Measurements from ENCODE around the gene GLRB.

Gene GLRB

GRCh38 chr4:157115613-157116335 is 39.8 kb downstream of the GLRB start:
- TF ChIP-seq ZNF629 (tag by site-specific recombination; IDR thresholded peaks at IDR 0.05) (0 out of 2 replicates have a peak, but pooled peaks have one; percentile 17), ZNF366 (tag by site-specific recombination; conservative IDR thresholded peaks at IDR 0.05) (0 out of 2 replicates have a peak, but pooled peaks have one; percentile 16), ZEB2 (tag by site-specific recombination; IDR thresholded peaks at IDR 0.05) (0 out of 2 replicates have a peak, but pooled peaks have one; percentile 26), ZNF791 (tag by site-specific recombination; IDR thresholded peaks at IDR 0.05) (no peak), PRDM4 (tag by site-specific recombination; IDR thresholded peaks at IDR 0.05) (no peak)
- no peaks in the 10 kb centered on the region for H3K9me3 ChIP-seq (ENCODE audit: control insufficient read depth, insufficient read depth, low read depth, low read length)
- no peaks in the 10 kb centered on the region for H3K36me3 ChIP-seq (ENCODE audit: control insufficient read depth in 2 of 2, insufficient read depth in 1 of 2, low read length in 2 of 2)
- ChIA-PET POLR2A (no interaction called here), CTCF (interaction anchor here (0.6 kb wide), 1 partner anchor 1486 kb away, joined by 3 read pairs; no protein-coding TSS in a partner anchor)
- H3K4me3 ChIP-seq (ENCODE audit: low read depth, low read length): no peak overlapping the region
- H3K27ac ChIP-seq (ENCODE audit: extremely low read depth, low read depth, low read length): no peak overlapping the region
- H3K4me1 ChIP-seq (ENCODE audit: control insufficient read depth, insufficient read depth, low read length): peaks cover 2% of the 10 kb centered on the region; the same call in 1 of the 2 replicates

- Histone ChIP-seq H3K4me1 (ENCODE audit: control insufficient read depth, insufficient read depth, low read length) (no peaks in the 10 kb centered on the region), H3K36me3 (ENCODE audit: control insufficient read depth in 2 of 2, insufficient read depth in 1 of 2, low read length in 2 of 2) (no peaks in the 10 kb centered on the region), H3K27ac (ENCODE audit: extremely low read depth, low read depth, low read length) (no peak overlapping the region), H3K4me3 (ENCODE audit: low read depth, low read length) (no peak overlapping the region), H3K9me3 (ENCODE audit: control insufficient read depth, insufficient read depth, low read depth, low read length) (no peaks in the 10 kb centered on the region)
- ChIA-PET POLR2A (no interaction called here), CTCF (interaction anchor here (0.7 kb wide), 1 partner anchor 53 kb away, joined by 3 read pairs; no protein-coding TSS in a partner anchor)
- TF ChIP-seq ZNF398 (tag by site-specific recombination; IDR thresholded peaks at IDR 0.05): no peak
- TF ChIP-seq ZNF221 (tag by site-specific recombination; IDR thresholded peaks at IDR 0.05; ENCODE audit: borderline replicate concordance): no peak
Measured at GRCh38 chr4:157121401-157121800, 45.5 kb downstream of the GLRB start.

- Histone ChIP-seq H3K4me1 (ENCODE audit: control insufficient read depth, insufficient read depth, low read length) (no peaks in the 10 kb centered on the region), H3K4me3 (ENCODE audit: low read depth, low read length) (no peak overlapping the region), H3K9me3 (ENCODE audit: control insufficient read depth, insufficient read depth, low read depth, low read length) (no peaks in the 10 kb centered on the region), H3K36me3 (ENCODE audit: control insufficient read depth in 2 of 2, insufficient read depth in 1 of 2, low read length in 2 of 2) (no peaks in the 10 kb centered on the region), H3K27ac (ENCODE audit: extremely low read depth, low read depth, low read length) (no peak overlapping the region)
- POLR2A ChIA-PET: no interaction called here
- CTCF ChIA-PET: no interaction called here
- no peak for TF ChIP-seq GLIS1 (tag by site-specific recombination; IDR thresholded peaks at IDR 0.05)
- TF ChIP-seq ZFP37 (tag by site-specific recombination; IDR thresholded peaks at IDR 0.05): no peak
- no peak for TF ChIP-seq ZNF350 (tag by site-specific recombination; IDR thresholded peaks at IDR 0.05)
- no peak for TF ChIP-seq ZNF423 (tag by site-specific recombination; IDR thresholded peaks at IDR 0.05)
- no peak for TF ChIP-seq YY1 (tag by site-specific recombination; IDR thresholded peaks at IDR 0.05)
- TF ChIP-seq SALL2 (tag by site-specific recombination; IDR thresholded peaks at IDR 0.05; ENCODE audit: borderline replicate concordance): no peak
- no peak for TF ChIP-seq ZNF549 (tag by site-specific recombination; IDR thresholded peaks at IDR 0.05)
- TF ChIP-seq ZNF76 (tag by site-specific recombination; IDR thresholded peaks at IDR 0.05; ENCODE audit: borderline replicate concordance, low read depth): no peak
- no peak for TF ChIP-seq ZNF624 (tag by site-specific recombination; IDR thresholded peaks at IDR 0.05)
- no peak for TF ChIP-seq ZSCAN5A (tag by site-specific recombination; IDR thresholded peaks at IDR 0.05)
- TF ChIP-seq ZNF26 (tag by site-specific recombination; IDR thresholded peaks at IDR 0.05): no peak
- no peak for TF ChIP-seq ZNF391 (tag by site-specific recombination; IDR thresholded peaks at IDR 0.05; ENCODE audit: borderline replicate concordance, low read depth)
- no peak for TF ChIP-seq ZNF639 (tag by site-specific recombination; IDR thresholded peaks at IDR 0.05)
- TF ChIP-seq ZNF596 (tag by site-specific recombination; IDR thresholded peaks at IDR 0.05): no peak
Measured at GRCh38 chr4:157127571-157127970, 51.6 kb downstream of the GLRB start.

All from HEK293 (cell line).